Head of caudate nucleus (tissue), 42 donors: ENCODE measurements around the gene PRPH.
A peak's percentile ranks its signal among the peaks of the same experiment; 100 is the strongest.
"Not testable (repeated sequence)": the region's sequence is repeated elsewhere in the genome, so short reads cannot be mapped to it uniquely, and the experiment has no call there.

Source experiments
- DNase-seq, 42 donors: peaks; one replicate each; pipeline versions ENCODE4 v3.0.0 to v3.0.0-alpha.2; 2020 to 2021; ENCODE audit warnings: mixed read lengths in 7 of 42
- intact Hi-C: fragments of 100-400 bp; cut with DNase I; formaldehyde crosslinking; loops from one replicate; pipeline ENCODE4 v1.15.0; 2022

The PRPH gene

DNA sequence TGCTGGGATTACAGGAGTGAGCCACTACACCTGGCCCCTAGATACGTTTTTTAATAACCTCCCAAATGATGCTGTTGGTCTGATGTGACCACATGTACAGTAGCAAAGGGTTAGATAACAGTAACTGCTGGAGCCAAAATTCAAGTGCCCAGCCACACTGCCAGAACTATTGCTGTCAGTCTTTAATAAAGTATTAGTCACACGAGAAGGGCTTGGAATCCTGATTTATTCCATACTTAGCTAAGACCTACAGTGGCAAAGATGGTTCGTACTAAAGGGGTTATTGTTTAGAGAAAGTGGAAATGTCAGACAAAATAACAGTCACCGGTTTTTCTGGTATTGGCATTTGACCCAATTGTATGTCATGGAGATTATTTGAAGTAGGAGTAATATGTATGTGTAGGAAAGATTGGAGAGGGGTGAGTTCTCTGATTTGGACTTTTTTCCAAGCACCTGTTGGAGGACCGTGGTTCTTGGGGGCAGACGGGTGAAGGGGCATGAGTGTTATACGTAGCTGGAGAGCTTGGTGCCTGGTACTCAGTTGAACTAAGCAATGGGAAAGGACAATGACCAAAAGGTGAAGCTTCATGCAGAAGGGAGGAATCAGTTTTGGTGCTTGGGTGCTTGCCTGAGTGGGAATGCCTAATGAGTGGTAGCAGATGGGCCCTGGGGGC lies 20.4 kb upstream of the PRPH start:
- intact Hi-C loops: no loop called here
- no peak for DNase-seq

DNA sequence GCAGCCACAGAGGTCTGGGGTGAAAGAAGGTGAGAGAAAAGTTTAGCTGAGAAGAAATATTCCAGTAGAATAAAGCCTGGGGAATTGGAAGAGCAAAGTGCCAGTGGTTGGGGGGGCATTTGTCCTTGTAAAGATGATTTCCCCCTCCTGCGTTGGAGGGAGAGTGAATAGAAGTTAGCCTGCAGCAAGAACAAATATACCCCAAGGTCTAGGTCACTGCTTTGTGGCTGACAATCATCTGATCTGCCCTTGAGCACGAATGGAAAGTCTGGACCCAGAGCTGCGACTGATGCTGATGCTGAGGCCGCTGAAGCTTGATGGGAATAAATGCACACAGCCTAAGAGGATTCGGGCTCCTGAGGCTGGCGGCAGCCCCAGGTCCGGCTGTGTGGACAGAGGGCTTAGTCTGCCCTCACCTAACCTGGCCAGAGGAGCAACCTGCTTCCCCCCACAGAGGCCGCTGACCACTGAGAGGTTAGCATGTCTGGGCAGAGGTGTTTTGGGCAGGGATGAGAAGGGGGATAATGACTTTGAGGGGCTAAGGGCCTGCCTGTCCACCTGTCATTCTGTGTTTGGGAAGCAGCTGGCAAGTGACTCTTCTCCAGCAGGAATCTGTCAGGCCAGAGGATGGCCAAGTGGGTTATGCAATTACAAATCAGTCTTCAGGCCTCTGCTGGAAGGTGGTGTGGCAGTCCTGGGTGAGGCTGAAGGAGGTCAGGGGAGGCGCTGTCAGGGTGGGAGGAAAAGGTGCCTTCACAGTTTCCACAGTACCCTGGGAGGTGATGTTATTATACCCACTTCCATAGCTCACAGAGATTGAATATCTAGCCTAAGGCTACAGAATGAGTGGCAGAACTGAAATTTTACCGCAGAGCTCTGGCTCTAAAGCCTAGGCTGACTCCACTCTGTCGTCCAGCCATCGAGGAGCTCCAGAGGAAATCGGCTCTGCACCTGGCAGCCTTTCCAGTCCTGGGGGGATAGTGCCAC lies 18.4 kb upstream of the PRPH start:
- intact Hi-C loops: no loop called here
- no peak for DNase-seq

GRCh38 chr12:49277466-49277865 lies 17.5 kb upstream of the PRPH start:
- intact Hi-C loops: no loop called here
- no peak for DNase-seq

GRCh38 chr12:49279706-49280159 lies 15.2 kb upstream of the PRPH start:
- intact Hi-C loops: no loop called here
- peak in 7 of 42 donors; percentile 8 to 44 (median 15) for DNase-seq

DNA sequence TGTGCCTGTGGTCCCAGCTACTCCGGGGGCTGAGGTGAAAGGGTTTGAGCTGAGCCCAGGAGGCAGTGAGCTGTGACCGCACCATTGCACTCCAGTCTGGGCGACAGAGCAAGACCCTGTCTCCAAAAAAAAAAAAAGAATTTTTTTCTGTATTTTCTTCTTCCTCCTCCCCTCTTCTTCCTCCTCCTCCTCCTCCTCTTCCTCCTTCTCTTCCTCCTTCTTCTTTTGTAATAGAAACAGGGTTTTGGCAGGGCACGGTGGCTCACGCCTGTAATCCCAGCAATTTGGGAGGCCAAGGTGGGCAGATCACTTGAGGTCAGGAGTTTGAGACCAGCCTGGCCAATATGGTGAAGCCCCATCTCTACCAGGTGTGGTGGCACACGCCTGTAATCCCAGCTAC lies 14.4 kb upstream of the PRPH start:
- intact Hi-C loops, DNase-seq: not testable (repeated sequence)

- intact Hi-C loops: no loop called here
- DNase-seq: no peak
Measured at GRCh38 chr12:49282302-49282701, 12.6 kb upstream of the PRPH start.

DNA sequence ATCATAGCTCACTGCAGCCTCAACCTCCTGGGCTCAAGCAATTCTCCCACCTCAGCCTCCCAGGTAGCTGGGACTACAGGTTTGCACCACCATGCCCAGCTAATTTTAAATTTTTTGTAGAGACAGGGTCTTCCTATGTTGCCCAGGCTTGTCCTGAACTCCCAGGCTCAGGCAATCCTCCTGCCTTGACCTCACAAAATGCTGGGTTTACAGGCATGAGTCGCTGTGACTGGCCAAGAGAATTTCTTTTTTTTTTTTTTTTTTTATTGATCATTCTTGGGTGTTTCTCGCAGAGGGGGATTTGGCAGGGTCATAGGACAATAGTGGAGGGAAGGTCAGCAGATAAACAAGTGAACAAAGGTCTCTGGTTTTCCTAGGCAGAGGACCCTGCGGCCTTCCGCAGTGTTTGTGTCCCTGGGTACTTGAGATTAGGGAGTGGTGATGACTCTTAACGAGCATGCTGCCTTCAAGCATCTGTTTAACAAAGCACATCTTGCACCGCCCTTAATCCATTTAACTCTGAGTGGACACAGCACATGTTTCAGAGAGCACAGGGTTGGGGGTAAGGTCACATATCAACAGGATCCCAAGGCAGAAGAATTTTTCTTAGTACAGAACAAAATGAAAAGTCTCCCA lies 12.1 kb upstream of the PRPH start:
- DNase-seq, intact Hi-C loops: not testable (repeated sequence)

GRCh38 chr12:49283541-49284429 lies 11.2 kb upstream of the PRPH start:
- intact Hi-C loops: no loop called here
- DNase-seq: no peak

DNA sequence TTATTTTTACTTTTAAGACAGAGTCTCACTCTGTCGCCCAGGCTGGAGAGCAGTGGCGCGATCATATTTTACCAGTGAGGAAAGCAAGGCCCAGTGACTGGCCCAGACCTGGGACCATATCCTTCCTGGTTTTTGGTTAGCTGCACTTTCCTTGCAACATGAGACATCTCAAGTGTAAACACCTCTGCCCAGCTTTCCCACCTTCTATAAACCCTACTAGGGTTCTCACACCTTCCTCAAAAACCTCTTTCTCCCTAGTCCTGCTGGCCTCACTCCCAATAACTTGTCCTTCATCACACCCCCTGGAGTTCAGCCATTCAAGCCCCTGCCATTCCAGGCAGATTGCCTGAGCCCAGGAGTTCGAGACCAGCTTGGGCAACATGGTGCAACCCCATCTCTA lies 10.3 kb upstream of the PRPH start:
- intact Hi-C loops: no loop called here
- no peak for DNase-seq

DNA sequence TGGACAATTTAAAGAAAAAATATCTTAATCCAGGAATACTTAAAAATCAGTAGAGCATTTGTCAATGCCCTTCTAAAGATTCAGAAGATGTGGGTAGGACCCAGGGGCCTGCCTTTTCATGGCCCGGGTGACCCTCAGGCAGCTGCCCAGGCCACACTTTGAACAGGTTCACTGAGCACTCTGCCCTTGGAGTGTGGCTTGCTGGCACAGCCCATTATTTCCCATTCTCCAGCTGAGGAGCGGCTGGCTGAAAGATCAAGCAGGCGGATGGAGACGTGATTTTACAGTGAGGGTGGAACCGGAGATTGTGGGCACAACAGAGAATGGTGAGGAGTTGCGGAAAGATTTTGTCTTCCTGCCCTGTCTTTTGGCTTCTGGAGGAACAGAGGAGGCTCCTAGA lies 7.1 kb upstream of the PRPH start:
- DNase-seq: peak in 1 of 42 donors; percentile 6
- intact Hi-C loops: no loop called here

- peak in 41 of 42 donors; percentile 19 to 86 (median 66) for DNase-seq
- intact Hi-C loops: no loop called here
Measured at GRCh38 chr12:49288412-49288853, 6.5 kb upstream of the PRPH start.

GRCh38 chr12:49288922-49289555 lies 5.9 kb upstream of the PRPH start:
- peak in 1 of 42 donors; percentile 21 for DNase-seq
- intact Hi-C loops: no loop called here

GRCh38 chr12:49292729-49293055 lies 2.3 kb upstream of the PRPH start:
- intact Hi-C loops: no loop called here
- DNase-seq: peak in 1 of 42 donors; percentile 17

DNA sequence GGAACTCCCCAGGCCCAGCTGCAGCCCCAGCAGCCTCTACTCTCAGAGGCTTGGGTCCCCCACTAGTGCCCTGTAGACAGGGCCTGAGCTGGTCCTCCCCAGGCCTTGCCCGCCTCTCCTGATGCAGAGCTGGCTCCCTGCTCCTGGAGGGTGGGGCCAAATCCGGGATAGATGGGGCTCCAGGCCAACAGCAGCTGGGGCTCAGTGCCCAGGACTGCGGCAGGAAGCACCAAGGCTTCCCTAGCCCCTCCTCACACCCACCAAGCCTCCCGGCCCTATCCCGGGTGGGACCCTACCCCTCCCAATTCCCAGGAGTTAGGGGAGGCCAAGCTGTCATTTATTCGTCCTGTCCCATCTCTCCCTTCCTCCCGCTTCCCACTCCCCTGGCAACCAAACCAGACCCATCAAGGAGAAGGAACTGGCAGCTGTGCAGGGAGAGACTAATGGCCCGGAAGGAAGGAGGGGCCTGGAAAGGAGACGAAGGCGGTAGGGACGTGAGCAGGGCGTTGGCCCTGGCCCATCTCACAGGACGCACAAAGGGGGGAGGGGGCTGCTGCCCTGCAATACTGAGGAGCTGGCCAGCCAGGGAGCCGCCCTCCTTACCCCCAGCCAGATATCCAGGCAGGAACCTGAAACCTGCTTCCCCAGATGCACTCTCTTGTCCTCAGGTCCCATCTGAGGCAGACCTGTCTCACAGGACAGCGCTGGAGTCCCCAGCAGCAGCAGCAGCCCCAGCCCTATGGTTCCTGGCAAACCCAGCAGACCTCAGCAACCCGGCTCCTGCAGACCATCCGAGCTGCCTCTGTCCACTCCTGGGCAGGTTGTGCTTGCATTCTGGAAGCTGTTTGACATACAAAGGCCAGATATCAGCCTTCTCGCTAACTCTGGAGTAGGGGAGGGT lies 1.6 kb upstream of the PRPH start:
- peak in 18 of 42 donors; percentile 7 to 55 (median 32) for DNase-seq
- intact Hi-C loops: no loop called here

DNA sequence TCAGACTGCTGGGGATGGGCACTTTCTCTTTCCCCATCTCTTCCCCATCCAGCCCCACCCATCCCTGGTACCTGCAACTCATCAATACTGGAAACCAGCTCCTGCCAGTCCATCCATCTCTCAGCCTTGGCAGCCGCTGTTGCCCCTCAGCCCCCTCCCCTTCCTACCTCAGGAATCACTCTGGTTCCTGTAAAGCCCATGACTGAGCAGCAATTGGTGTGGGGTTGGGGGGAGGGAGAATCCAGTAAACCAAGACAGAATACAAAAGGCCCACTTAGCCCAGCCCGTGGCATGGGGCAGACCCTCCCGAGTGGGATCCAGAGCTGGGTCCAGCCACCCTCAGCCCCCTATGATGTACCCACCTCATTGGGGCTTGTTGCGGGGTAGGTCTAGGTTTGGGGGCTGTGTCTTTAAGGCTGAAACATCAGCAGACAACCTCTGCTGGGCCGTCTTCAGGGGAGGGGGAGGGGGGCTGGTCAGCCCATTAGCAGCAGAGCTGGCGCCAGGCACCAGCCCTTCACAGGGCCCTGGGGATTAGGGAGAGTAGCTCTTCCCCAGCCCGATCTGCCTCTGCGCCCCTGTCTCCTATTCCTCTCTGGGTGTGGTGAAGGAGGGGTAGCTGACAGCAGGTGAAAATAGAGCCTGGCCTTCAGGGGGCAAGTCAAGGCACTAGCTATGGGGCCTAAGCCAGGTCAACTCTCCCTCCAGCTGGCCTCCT lies 702 bp upstream of the PRPH start:
- intact Hi-C loops: no loop called here
- DNase-seq: no peak

- DNase-seq: no peak
- intact Hi-C loops: no loop called here
Measured at GRCh38 chr12:49294804-49295081, 204 bp upstream of the PRPH start.
